ENCODE measurements around the gene ATP1A2. TPM values are rescaled to one million over a fixed set of nuclear protein-coding genes. Genes with fewer than 3 reads are reported as not detected.

Gene ATP1A2
- total RNA-seq, 1 donor from 2014 or later = 5.6 TPM

DNA sequence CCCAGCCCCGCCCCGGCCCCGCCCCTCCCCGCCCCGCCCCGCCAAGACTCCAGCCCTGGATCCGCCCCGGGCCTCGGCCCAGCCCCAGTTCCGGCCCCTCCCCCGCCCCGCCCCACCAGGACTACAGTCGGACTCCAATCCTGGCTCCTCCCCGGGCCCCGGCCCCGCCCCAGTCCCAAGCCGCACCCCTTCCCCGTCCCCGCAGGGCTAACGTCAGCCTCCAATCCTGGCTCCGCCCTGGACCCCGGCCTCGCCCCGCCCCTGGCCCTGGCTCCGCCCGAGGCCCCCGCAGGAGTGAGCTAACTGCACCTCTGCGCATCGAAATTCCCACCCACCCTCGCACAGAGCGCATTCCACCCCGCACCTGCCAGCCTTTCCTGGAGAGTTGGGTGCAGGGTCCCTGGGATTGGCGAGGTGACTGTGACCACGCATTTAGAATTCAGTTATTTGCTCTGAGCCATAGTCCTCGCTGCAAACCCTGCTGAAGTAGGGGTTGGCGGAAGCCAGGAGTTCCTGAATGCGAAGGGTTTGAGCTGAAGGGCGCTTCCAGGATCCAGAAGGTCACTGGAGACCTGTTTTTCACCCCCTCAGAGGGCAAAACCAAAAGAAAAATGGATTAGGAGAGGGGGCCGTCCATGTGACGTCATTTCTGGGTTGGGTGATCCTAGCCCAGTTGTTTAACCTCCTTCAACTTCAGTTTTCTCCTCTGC lies 16.6 kb upstream of the ATP1A2 start:
- Histone ChIP-seq H3K27ac (peak overlapping the region; percentile 98), H3K4me3 (peak overlapping the region; percentile 77), H3K9me3 (no peaks in the 10 kb centered on the region), H3K36me3 (peaks cover 7% of the 10 kb centered on the region), H3K27me3 (no peaks in the 10 kb centered on the region), H3K4me1 (peaks cover 28% of the 10 kb centered on the region)
- intact Hi-C loops (cut with DNase I) = no loop called here
- DNase-seq (peak; percentile 99), ATAC-seq (peak; percentile 89)
- no peak for TF ChIP-seq CTCF (IDR thresholded peaks at IDR 0.05)

DNA sequence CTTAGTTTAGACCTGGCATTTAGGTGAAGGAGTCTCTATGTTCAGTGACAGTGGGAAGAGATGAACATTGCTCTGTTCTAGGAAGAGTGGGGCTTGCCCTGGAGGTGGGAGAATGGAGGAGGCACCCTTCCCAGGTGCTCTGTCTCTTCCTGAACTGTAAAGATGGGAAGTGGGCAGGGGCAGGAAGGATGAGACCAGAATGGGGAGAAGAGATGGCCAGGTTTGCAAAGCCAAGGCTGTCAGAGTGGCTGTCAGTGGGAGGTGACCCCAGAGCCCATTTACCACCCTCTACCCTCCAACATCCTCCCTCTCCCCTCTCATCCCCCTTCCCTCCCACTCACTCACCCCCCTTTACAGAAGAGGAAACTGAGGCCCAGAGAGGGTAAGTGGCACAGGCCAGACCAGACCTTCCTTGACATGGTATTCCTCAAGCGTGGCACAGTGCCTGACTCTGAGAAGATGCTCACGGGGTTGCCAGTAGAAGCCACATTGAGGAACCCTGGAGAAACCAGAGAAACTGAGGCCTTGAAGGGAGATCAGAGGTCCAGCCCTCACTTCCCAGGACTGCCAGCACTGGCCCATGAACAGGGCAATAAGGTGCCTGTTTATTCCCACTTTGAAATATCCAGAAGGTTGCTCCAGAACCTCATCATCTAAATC lies 15.7 kb upstream of the ATP1A2 start:
- no peak overlapping the region for H3K4me3 ChIP-seq
- ATAC-seq (no peak), DNase-seq (peak; percentile 26)
- H3K27ac ChIP-seq = peak overlapping the region; percentile 98
- intact Hi-C loops (cut with DNase I) = loop anchor here (5.0 kb wide), 1 partner anchor 192 kb away; no protein-coding TSS in a partner anchor
- no peaks in the 10 kb centered on the region for H3K36me3 ChIP-seq
- no peaks in the 10 kb centered on the region for H3K9me3 ChIP-seq
- TF ChIP-seq CTCF (IDR thresholded peaks at IDR 0.05) = no peak
- peaks cover 28% of the 10 kb centered on the region for H3K4me1 ChIP-seq
- no peaks in the 10 kb centered on the region for H3K27me3 ChIP-seq

GRCh38 chr1:160101037-160101716 lies 14.4 kb upstream of the ATP1A2 start:
- Histone ChIP-seq H3K36me3 (no peaks in the 10 kb centered on the region), H3K4me1 (peaks cover 26% of the 10 kb centered on the region), H3K27ac (peak overlapping the region; percentile 63), H3K27me3 (no peaks in the 10 kb centered on the region), H3K4me3 (no peak overlapping the region), H3K9me3 (no peaks in the 10 kb centered on the region)
- ATAC-seq = peak; percentile 64
- intact Hi-C loops (cut with DNase I) = loop anchor here (5.0 kb wide), 1 partner anchor 191 kb away; no protein-coding TSS in a partner anchor
- TF ChIP-seq CTCF (IDR thresholded peaks at IDR 0.05) = peak; percentile 85
- DNase-seq = peak; percentile 89

GRCh38 chr1:160101717-160102522 lies 13.6 kb upstream of the ATP1A2 start:
- intact Hi-C loops (cut with DNase I) = loop anchor here (5.0 kb wide), 1 partner anchor 190 kb away; no protein-coding TSS in a partner anchor
- no peak for ATAC-seq
- H3K4me1 ChIP-seq = peaks cover 19% of the 10 kb centered on the region
- no peak overlapping the region for H3K4me3 ChIP-seq
- no peak for TF ChIP-seq CTCF (IDR thresholded peaks at IDR 0.05)
- no peaks in the 10 kb centered on the region for H3K9me3 ChIP-seq
- peak overlapping the region; percentile 63 for H3K27ac ChIP-seq
- no peak for DNase-seq
- no peaks in the 10 kb centered on the region for H3K27me3 ChIP-seq
- H3K36me3 ChIP-seq = no peaks in the 10 kb centered on the region
